HG03039 (cell line): ENCODE results near the gene CSE1L.
A peak's percentile ranks its signal among the peaks of the same experiment; 100 is the strongest.
"Not testable (repeated sequence)": the region's sequence is repeated elsewhere in the genome, so short reads cannot be mapped to it uniquely, and the experiment has no call there.

ENCODE experiments used
- ATAC-seq: cut with Tn5 transposase; IDR thresholded peaks from one replicate; pipeline ENCODE4 v1.9.1; 2021; ENCODE audit warnings: mild to moderate bottlenecking, moderate library complexity; ENCODE audit not compliant: unreplicated experiment

Gene CSE1L

GRCh38 chr20:49046087-49046900 is at the start of gene CSE1L:
Gene CSE1L (plus strand): TSS chr20:49046312. CDS start chr20:49058464, 12,152 bp downstream.
- ATAC-seq = peak; percentile 80

- no peak for ATAC-seq
Observed at GRCh38 chr20:48999890-49000870, 45.9 kb upstream of the CSE1L start.

GRCh38 chr20:49001741-49002140 is 44.4 kb upstream of the CSE1L start:
- no peak for ATAC-seq

- ATAC-seq = no peak
Observed at GRCh38 chr20:49006446-49006980, 39.6 kb upstream of the CSE1L start.

- ATAC-seq = no peak
Observed at GRCh38 chr20:49009899-49010631, 36.0 kb upstream of the CSE1L start.

- no peak for ATAC-seq
Observed at GRCh38 chr20:49024220-49024619, 21.9 kb upstream of the CSE1L start.

- ATAC-seq = not testable (repeated sequence)
Observed at GRCh38 chr20:49028177-49028576, 17.9 kb upstream of the CSE1L start.

GRCh38 chr20:49028684-49029083 is 17.4 kb upstream of the CSE1L start:
- ATAC-seq = no peak

- ATAC-seq = no peak
Observed at GRCh38 chr20:49029203-49029602, 16.9 kb upstream of the CSE1L start.

GRCh38 chr20:49030954-49031619 is 15.0 kb upstream of the CSE1L start:
- no peak for ATAC-seq

GRCh38 chr20:49032455-49032854 is 13.7 kb upstream of the CSE1L start:
- ATAC-seq = no peak

GRCh38 chr20:49034070-49034732 is 11.9 kb upstream of the CSE1L start:
- no peak for ATAC-seq

- ATAC-seq = no peak
Observed at GRCh38 chr20:49037962-49038387, 8.1 kb upstream of the CSE1L start.

- ATAC-seq = no peak
Observed at GRCh38 chr20:49039854-49040253, 6.3 kb upstream of the CSE1L start.

- no peak for ATAC-seq
Observed at GRCh38 chr20:49043000-49043399, 3.1 kb upstream of the CSE1L start.

- ATAC-seq = peak; percentile 2
Observed at GRCh38 chr20:49045440-49046086, 549 bp upstream of the CSE1L start.

GRCh38 chr20:49052334-49052733 is 6.2 kb downstream of the CSE1L start:
- no peak for ATAC-seq

- ATAC-seq = no peak
Observed at GRCh38 chr20:49054056-49054643, 8.0 kb downstream of the CSE1L start.

GRCh38 chr20:49063279-49063678 is 17.2 kb downstream of the CSE1L start:
- ATAC-seq = no peak
